ENCODE results near the gene PLPPR3. TPM values are rescaled to one million over a fixed set of nuclear protein-coding genes. Genes with fewer than 3 reads are reported as not detected.

Gene PLPPR3
- total RNA-seq, 1 donor from 2014 or later, result 5.4 TPM

GRCh38 chr19:862581-863314, 41.0 kb upstream of the PLPPR3 start:
- Mint-ChIP-seq H3K4me1 (ENCODE audit: low read depth) (peaks cover 20% of the 10 kb centered on the region), H3K27ac (ENCODE audit: unreplicated experiment) (no peak overlapping the region), H3K27me3 (ENCODE audit: low read depth) (no peaks in the 10 kb centered on the region), H3K36me3 (ENCODE audit: low read depth) (peaks cover 6% of the 10 kb centered on the region), H3K9me3 (ENCODE audit: low read depth) (no peaks in the 10 kb centered on the region), H3K4me3 (ENCODE audit: unreplicated experiment) (no peak overlapping the region)
- DNase-seq (ENCODE audit: low spot score), result peak; percentile 91
- no peak for TF ChIP-seq CTCF (IDR thresholded peaks at IDR 0.05)

DNA sequence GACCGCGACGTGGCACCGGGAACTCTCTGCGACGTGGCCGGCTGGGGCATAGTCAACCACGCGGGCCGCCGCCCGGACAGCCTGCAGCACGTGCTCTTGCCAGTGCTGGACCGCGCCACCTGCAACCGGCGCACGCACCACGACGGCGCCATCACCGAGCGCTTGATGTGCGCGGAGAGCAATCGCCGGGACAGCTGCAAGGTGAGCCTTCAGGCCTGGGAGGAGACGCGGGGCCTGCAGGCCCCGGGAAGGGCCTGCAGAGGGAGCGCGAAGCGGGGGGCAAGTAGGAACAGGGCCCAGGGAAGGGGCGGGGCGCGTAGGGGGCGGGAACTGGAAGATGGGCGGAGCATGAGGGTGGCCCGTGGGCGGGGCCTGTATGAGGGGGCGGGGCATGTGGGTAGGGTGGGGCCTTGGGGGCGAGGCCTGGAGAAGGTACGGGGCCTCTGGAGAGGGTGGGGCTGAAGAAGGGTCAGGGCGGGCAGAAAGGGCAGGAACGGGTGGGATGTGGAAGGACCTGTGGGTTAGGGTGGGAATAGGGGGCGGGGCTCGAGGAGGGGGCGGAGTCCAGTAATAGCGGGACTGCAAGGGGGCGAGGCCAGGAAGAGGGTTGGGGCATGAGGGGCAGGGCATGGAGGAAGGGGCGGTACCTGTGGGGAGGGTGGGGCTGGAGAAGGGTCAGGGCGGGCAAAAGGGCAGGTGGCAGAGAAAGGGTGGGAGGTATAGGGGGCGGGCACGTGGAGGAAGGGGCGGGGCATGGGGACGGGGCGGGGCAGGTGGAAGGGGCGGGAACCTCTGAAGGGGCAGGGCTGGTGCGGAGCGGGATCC, 40.2 kb upstream of the PLPPR3 start:
- DNase-seq (ENCODE audit: low spot score), result no peak
- H3K4me1 Mint-ChIP-seq (ENCODE audit: low read depth), result peaks cover 12% of the 10 kb centered on the region
- H3K4me3 Mint-ChIP-seq (ENCODE audit: unreplicated experiment), result peak overlapping the region; percentile 22
- H3K9me3 Mint-ChIP-seq (ENCODE audit: low read depth), result no peaks in the 10 kb centered on the region
- peaks cover 2% of the 10 kb centered on the region for H3K36me3 Mint-ChIP-seq (ENCODE audit: low read depth)
- H3K27ac Mint-ChIP-seq (ENCODE audit: unreplicated experiment), result no peak overlapping the region
- H3K27me3 Mint-ChIP-seq (ENCODE audit: low read depth), result no peaks in the 10 kb centered on the region
- TF ChIP-seq CTCF (IDR thresholded peaks at IDR 0.05), result peak; percentile 18

- Mint-ChIP-seq H3K4me3 (ENCODE audit: unreplicated experiment) (peak overlapping the region; percentile 22), H3K9me3 (ENCODE audit: low read depth) (no peaks in the 10 kb centered on the region), H3K27ac (ENCODE audit: unreplicated experiment) (no peak overlapping the region), H3K27me3 (ENCODE audit: low read depth) (no peaks in the 10 kb centered on the region), H3K4me1 (ENCODE audit: low read depth) (peaks cover 11% of the 10 kb centered on the region), H3K36me3 (ENCODE audit: low read depth) (peaks cover 2% of the 10 kb centered on the region)
- no peak for TF ChIP-seq CTCF (IDR thresholded peaks at IDR 0.05)
- DNase-seq (ENCODE audit: low spot score), result no peak
These were observed 39.5 kb upstream of the PLPPR3 start for GRCh38 chr19:861141-861755.

DNA sequence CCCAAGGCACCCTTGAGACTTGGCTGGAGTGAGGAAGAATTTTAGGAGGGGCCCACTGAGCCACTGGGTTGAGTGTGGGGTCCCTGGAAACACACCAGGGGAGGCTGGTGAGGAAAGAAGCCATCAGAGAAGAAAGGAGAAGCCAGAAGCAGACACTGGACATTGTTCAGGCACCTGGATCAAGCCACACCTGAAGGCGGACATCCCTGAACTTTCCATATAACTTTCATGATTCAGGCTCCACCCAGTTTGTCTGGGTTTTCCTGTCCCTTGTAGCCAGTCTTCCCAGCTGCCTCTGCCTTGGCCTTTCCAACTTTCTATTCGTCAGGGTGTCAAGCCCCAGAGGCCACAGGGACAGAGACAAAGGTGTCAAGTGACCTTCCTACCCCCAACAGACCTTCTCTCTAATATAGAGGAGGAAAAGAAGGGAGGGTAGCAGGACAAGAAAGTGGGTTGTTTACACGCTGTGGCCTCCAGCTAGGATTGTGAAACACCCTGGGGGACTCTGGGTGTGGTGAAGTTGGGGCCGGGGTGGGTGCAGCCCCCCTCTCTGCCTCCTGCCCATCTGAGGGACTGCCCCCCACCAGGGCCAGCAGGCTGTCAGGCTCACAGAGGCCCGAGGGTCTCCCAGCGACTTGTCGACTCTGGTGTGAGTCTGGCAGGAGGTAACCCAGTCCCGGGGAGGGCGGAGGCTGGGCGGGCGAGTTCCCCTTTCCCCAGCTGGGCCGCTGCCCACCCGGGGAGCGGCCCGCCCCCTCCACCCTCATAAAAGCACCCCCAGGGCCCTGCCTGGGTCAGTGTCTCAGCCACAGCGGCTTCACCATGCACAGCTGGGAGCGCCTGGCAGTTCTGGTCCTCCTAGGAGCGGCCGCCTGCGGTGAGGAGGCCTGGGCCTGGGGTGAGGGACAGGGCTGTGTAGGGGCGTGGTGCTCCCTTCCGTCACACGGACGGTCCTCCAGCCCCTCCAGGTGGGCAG, 37.4 kb upstream of the PLPPR3 start, which contains the start of gene CFD:
Gene CFD (plus strand): TSS at position 797 of the 976 bp plus-strand sequence. CDS start 26 bp downstream, at position 823.
- TF ChIP-seq CTCF (IDR thresholded peaks at IDR 0.05), result no peak
- H3K4me1 Mint-ChIP-seq (ENCODE audit: low read depth), result peaks cover 11% of the 10 kb centered on the region
- no peaks in the 10 kb centered on the region for H3K27me3 Mint-ChIP-seq (ENCODE audit: low read depth)
- no peak for DNase-seq (ENCODE audit: low spot score)
- H3K9me3 Mint-ChIP-seq (ENCODE audit: low read depth), result no peaks in the 10 kb centered on the region
- H3K27ac Mint-ChIP-seq (ENCODE audit: unreplicated experiment), result no peak within 1 kb of the TSS
- H3K4me3 Mint-ChIP-seq (ENCODE audit: unreplicated experiment), result peak within 1 kb of the TSS; percentile 33
- no peaks in the 10 kb centered on the region for H3K36me3 Mint-ChIP-seq (ENCODE audit: low read depth)

Data from chondrocyte (in vitro differentiated cells).